ENCODE results near the gene PDIA4. TPM values are rescaled to one million over a fixed set of nuclear protein-coding genes. Genes with fewer than 3 reads are reported as not detected.
"Not testable (repeated sequence)": the region's sequence is repeated elsewhere in the genome, so short reads cannot be mapped to it uniquely, and the experiment has no call there.

The PDIA4 gene
- total RNA-seq, 2 donors from 2014 or later: 32.3 to 48.9 TPM

DNA sequence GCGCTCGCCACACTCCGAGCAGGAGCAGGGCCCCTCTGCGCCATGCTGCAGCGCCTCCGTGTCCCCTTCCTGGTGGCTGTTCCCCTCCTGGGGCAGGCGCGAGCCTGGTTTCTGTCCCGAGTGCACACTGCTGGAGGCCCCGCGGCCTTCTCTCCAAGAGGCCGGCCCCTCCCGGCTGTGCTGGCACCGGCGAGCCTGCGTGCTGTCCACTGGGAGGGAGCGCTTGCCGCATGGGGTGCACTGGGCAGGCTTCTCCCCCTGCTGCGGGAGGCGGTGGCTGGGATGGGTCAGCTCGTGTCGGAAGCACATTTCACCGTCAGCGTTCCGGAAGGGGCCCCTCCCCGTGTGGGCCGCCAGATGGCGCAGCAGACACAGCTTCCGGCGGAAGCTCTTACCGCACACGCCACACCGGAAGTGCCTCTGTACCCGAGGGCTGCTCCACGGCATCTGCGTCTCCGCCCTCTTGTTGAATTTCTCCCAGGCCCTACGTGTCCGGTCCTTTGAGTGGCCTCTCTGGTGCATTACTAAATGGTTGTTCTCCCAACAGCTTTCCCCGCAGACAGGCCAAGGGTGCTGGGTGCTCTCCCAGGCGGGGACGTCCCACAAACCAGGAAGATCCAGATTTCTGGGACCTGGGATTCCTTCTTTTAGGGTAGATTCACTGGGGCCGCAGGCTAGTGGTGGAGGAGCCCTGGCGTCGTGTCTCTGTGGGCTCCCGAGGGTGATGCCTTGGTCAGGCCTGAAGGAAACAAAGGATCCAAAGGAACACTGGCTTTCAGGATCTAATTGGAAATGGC, 43.5 kb upstream of the PDIA4 start:
- TF ChIP-seq, protein P1, sequence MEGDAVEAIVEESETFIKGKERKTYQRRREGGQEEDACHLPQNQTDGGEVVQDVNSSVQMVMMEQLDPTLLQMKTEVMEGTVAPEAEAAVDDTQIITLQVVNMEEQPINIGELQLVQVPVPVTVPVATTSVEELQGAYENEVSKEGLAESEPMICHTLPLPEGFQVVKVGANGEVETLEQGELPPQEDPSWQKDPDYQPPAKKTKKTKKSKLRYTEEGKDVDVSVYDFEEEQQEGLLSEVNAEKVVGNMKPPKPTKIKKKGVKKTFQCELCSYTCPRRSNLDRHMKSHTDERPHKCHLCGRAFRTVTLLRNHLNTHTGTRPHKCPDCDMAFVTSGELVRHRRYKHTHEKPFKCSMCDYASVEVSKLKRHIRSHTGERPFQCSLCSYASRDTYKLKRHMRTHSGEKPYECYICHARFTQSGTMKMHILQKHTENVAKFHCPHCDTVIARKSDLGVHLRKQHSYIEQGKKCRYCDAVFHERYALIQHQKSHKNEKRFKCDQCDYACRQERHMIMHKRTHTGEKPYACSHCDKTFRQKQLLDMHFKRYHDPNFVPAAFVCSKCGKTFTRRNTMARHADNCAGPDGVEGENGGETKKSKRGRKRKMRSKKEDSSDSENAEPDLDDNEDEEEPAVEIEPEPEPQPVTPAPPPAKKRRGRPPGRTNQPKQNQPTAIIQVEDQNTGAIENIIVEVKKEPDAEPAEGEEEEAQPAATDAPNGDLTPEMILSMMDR (IDR thresholded peaks at IDR 0.05): peak in 1 of 2 donors; percentile 40
- no peaks in the 10 kb centered on the region for H3K9me3 ChIP-seq
- no peaks in the 10 kb centered on the region for H3K4me1 ChIP-seq
- no peak overlapping the region for H3K4me3 ChIP-seq
- DNase-seq (ENCODE audit: low spot score): no peak
- H3K27ac ChIP-seq: no peak overlapping the region
- H3K36me3 ChIP-seq: peaks cover 28% of the 10 kb centered on the region
- H3K27me3 ChIP-seq: no peaks in the 10 kb centered on the region

DNA sequence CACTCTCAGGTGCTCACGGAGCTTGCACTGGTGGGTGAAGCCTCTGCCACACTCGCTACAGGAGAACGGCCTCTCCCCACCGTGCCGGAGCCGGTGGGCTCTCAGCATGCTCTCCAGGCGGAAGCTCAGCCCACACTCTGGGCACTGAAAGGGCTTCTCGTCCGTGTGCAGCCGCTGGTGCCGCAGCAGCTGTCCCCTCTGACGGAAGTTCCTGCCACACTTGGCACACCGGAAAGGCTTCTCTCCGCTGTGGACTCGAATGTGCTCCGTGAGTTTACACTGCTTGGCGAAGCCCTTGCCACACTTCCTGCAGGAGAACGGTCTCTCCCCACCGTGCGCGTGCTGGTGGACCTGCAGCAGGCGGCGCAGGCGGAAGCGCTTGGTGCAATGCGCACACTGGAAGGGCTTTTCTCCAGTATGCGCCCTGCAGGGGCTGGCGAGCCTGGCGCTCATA, 42.9 kb upstream of the PDIA4 start:
- Histone ChIP-seq H3K4me3 (no peak overlapping the region), H3K9me3 (no peaks in the 10 kb centered on the region), H3K27me3 (no peaks in the 10 kb centered on the region), H3K36me3 (peaks cover 28% of the 10 kb centered on the region), H3K4me1 (no peaks in the 10 kb centered on the region), H3K27ac (no peak overlapping the region)
- TF ChIP-seq, protein P1 (IDR thresholded peaks at IDR 0.05): no peak
- no peak for DNase-seq (ENCODE audit: low spot score)

DNA sequence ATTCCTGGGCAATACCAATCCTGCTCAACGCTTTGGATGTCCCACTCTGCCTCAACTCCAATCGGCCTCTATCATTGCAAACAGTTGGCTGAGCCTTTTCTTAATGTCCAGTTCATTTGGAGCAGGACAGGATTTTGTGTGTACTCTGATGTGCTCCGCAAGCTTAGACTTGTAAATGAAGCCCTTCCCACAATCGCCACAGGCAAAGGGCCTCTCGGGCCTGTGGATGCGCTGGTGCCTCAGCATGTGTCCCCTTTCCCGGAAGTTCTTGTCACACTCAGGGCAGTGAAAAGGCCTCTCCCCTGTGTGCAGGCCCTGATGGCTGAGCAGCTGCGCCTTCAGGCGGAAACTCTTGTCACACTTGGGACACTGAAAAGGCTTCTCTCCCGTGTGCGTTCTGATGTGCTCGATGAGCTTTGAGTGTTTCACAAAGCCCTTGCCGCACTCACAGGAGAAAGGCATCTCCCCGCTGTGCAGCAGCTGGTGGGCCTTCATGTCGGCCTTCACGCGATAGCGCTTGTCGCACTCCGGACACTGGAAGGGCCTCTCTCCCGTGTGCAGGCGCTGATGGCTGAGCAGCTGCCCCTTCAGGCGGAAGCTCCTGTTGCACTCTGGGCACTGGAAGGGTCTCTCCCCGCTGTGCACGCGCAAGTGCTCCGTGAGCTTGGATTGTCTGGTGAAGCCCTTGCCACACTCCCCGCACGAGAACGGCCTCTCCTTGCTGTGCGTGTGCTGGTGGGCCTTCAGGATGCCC, 42.2 kb upstream of the PDIA4 start:
- H3K36me3 ChIP-seq: peaks cover 28% of the 10 kb centered on the region
- TF ChIP-seq, protein P1 (IDR thresholded peaks at IDR 0.05): no peak

DNA sequence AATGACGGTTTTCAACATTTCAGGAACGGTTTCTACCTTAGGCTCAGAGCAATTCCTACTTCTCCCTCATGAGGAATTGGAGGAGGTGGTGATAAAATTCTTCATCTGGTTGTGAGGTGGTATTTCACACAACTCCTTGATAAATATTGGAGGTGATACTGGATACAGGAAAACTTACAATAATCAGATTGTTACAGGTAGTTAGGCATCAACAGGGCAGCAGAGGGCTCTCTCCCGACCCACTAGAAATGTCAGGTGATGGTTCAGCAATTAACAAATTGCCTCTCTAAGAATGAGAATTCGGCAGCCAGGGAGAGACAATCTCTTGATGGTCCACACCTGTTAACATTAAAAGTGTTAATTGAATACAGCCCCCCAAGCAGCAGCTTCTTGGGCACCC, 39.6 kb upstream of the PDIA4 start:
- Histone ChIP-seq H3K4me3 (no peak overlapping the region), H3K27me3 (no peaks in the 10 kb centered on the region), H3K4me1 (peaks cover 0 to 6% of the 10 kb centered on the region in 2 donors), H3K9me3 (no peaks in the 10 kb centered on the region), H3K36me3 (peaks cover 26% of the 10 kb centered on the region), H3K27ac (no peak overlapping the region)
- TF ChIP-seq, protein P1 (IDR thresholded peaks at IDR 0.05): no peak
- DNase-seq (ENCODE audit: low spot score): no peak

More for the DNA sequence above, 42.2 kb upstream of the PDIA4 start:
- DNase-seq (ENCODE audit: low spot score): no peak
- Histone ChIP-seq H3K4me1 (no peaks in the 10 kb centered on the region), H3K9me3 (no peaks in the 10 kb centered on the region), H3K4me3 (no peak overlapping the region), H3K27me3 (no peaks in the 10 kb centered on the region), H3K27ac (no peak overlapping the region)

DNA sequence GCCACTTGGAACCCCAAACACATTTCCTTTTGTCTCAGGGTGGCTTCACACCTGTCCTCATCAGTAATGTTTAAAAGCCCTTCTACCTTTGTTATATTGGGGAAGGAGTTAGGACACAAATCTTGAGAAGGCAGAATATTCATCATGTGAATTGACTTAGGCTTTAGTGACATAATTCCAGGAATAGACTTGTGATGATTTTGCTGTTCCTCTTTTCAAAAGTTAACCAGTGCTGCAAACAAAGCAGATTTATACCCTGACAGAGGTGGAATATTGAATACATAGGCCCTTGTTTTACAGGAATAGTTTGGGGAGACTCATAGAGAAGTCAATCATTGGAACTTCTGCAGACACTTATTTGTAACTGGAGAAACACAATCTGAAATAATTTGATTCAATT, 35.2 kb upstream of the PDIA4 start:
- Histone ChIP-seq H3K9me3 (no peaks in the 10 kb centered on the region), H3K27me3 (no peaks in the 10 kb centered on the region), H3K4me1 (peaks cover 0 to 6% of the 10 kb centered on the region in 2 donors), H3K27ac (no peak overlapping the region), H3K4me3 (no peak overlapping the region), H3K36me3 (no peaks in the 10 kb centered on the region)
- TF ChIP-seq, protein P1 (IDR thresholded peaks at IDR 0.05): no peak
- DNase-seq (ENCODE audit: low spot score): no peak

DNA sequence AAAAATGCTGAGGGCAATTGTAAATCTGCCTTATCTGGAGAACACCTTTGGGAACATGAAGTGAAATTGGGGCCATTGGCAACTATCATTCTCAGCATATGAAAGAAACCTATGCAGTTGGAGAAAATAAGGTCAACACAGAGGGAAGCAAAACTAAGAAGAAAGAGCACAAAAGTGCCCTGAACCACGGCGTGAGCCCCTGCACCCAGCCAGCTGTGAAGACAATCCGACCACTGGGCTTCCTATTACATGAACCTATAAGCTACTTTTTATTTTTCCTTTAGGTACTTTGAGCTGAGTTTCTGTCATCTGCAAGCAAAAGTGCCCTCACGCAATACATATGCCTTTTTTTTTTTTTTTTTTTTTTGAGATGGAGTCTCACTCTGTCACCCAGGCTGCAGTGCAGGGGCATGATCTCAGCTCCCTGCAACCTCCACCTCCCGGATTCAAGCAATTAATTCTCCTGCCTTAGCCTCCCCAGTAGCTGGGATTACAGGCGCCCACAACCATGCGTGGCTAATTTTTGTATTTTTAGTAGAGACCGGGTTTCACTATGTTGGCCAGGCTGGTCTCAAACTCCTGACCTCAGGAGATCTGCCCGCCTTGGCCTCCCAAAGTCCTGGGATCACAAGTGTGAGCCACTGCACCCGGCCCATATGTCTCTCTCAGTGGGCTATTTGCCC, 34.1 kb upstream of the PDIA4 start:
- not testable (repeated sequence) for H3K36me3 ChIP-seq; H3K4me3 ChIP-seq; H3K9me3 ChIP-seq; H3K27me3 ChIP-seq; DNase-seq (ENCODE audit: low spot score); H3K27ac ChIP-seq; H3K4me1 ChIP-seq
